Fibroblast of skin of left biceps (primary cell): ENCODE measurements around the gene TLE3.

Experiments
- DNase-seq, 2 experiments: peaks; one replicate each; pipeline ENCODE4 v3.0.0-alpha.2; 2013; ENCODE audit warnings: low read depth in 2 of 2

Gene TLE3

DNA sequence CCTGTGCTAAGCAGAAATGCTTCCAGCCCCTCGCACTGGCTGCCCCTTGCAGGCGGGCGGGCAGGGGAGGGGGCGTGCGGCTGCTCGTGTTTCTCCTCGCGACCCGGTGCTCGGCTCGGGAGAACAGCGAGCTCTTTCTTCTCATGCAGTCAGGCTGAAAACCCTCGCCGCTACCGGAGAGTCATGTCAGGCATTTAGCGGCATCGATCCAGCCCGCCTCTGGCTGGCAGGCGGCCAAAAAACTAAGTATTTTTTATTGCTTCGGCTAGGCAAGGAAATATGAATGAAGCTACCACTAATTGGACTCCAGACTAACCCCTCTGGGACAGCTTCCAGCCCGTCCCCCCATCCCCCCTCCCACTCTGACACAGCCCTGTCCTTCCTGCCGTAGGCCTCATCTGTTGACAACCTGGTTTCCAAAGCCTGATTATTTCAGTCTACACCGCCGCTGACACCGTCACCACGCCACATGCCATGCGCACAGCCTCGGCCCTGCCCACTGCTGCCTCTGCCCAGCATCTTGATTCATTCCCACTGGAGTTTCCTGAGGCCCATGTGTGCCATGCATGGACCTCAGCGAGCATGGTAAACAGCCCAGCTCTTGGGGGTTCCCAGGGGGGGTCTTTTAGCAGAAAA, 35.3 kb downstream of the TLE3 start:
- DNase-seq, result peak; percentile 95 to 97

DNA sequence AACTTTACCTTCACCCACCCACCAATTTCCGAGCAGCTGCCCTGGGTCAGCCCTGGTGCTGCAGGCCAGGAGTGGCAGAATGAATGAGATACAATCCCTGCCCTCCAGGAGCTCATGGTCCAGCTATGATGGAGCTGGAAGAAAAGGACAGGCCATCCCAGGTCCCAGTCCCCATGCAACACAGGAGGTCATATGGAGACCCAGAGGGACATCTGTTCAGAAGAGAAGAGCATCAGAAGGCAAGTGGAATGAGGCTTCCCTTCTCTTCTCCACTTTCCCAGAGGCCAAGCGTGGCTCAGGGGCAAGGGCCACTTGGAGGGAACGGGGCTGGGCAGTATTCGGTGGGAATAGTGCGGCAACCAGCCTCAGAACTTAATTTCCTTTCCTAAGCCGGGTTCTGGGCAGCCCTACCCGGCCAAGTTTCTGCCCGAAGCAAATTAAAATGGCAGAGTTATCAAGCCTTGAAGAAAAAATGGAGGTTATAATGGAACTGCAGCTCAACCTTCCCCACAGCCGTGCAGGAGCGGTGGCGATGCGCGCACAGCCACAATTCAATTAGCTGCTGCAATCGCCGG, 35.9 kb downstream of the TLE3 start:
- DNase-seq, result no peak

DNA sequence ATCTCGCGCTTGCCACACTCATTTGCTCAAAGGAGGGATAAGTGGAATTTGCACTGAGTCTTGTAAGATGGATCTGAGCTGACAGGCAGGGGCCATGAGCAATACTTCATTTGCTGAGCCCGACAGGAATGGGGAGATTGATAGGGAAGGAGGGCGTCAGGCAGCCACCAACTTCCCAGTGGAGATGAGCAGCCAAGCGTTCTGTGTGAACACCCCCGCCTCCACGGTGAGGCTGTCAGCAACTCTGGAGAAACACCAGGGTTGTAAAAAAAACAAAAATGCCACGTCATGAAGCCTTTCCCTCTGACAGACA, 36.8 kb downstream of the TLE3 start:
- no peak for DNase-seq

DNA sequence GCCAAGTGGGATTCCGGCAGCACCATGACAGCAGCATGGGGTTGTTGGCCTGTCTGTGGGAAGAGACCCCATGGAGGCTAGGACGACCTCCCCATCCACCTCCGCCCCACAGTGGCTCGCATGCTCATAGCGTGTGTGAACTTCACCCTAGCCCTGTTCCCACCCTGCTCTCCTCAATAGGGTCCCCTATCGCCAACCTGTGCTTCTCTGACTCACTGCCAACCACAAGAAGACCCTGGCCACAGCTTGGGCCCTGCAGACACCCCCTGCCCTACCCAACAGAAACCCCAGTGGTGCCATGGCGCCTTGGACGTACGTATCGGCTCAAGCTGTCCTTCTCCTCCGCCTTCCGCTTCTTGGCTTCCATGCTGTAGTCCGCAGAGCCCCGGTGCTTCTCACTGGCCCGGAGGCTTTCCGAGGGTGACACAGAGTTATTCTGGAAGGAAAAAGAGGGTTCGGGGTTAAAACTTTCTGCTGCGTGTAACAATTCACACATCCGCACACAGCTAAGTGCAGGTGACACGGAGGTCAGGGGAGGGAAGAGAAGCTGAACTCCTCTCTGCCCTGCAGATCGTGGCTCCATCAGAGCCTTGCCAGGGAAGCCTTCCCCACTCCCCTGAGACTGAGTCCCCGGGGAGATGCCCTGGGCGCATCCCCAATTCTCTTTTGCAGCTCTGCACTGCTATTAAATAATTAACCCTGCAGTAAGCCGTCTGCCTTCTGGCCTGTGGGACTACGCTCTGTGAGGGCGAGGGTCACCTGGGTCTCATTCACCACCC, 37.3 kb downstream of the TLE3 start:
- DNase-seq, result no peak

DNA sequence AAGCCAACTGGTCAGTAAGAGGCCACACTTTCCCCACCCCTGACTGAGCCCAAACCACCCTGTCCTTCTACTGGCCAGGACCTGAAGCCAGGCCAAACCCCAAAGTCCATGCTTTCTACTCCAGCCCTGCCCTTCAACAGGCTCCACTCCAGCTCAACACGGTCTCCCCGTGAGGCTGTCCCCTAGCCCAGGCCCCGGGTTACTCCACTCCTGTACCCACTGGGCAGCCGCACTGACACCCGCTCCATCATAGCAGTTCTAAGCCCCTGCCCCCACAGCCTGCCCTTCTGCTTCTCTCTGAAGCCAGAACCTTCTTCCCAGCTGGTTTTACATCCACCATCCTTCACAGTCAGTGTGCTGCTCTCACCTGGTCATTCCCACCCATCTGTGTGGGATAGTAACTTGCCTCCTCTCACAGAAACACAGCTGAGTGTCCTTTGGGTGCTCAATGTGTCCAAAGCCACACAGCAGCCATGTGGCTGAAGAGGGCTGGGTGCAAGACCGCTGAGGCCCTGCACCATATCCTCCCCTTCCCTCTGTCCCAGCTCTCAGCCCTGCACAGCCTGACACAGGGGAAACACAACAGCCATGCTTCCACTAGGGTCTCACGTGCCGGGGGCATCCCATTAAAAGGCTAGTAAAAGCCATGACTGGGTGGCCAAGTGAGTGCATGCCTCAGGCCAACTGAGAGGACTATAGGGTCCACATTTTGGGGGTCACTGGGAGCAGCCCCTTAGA, 38.1 kb downstream of the TLE3 start:
- DNase-seq, result no peak

DNA sequence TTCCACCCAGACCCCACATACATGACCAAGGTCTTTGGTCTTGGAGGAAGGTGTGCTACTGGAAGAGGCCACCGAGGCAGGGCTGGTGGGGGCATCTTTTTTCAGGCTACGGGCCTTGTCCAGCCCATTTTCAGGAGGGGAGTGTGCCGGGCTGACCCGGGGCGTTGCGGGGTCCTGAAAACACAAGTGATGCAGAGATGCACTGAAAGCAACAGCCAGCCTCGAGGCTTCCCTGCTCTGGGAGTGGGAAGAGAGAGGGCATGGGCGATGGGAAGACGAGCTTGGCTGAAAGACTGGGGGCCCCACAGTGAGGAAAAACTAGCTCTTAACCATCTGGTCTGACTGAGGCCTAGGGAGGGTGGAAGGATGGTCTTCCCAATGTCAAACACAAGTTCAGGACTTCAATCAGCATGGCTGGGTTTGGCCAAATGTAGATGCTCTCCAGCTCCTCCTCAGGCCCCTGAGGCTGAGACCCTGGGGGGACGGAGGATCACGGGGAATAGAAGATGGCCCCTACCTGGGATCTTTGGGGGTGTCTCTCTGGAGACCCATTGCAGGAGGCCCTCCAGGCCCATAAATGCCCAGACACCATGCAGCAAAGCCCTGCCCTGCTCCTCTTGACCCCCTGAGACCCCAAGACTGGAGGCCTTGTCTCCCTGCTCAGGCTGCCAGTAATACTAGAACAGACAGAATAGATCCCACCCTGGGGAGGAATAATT, 38.9 kb downstream of the TLE3 start:
- DNase-seq, result no peak

DNA sequence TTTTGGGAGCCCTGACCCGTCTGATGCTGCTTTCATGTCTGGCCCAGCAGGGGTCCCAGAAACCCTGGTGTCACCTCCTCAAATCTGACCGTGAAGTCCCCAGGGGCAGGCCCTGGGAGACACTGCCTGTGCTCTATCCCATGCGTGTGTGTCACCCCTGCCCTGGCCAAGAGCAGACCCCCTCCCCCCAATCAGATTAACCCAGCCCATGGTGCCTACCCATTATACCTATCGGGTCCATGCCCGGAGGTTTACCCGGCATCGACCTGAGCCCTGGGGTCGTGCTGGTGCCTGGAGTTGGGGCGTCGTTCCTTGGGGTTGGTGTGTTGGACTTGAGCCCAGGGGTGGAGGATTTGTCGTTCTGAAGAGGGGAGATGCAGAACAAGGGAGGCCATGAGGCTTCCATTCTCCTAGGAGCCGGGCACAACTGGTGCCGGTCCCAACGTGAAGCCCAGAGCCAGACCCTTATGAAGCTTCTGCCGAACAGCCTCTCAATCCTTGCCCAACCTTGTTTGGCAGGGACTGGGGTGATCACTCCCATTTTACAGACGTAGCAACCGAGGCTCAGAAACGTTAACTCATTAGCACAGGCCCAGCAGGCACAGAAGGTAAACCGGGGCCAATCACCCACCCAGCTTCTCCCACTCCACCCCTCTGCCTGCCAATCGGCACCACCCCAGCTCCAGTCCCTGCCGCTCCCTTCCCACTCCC, 39.6 kb downstream of the TLE3 start:
- no peak for DNase-seq

DNA sequence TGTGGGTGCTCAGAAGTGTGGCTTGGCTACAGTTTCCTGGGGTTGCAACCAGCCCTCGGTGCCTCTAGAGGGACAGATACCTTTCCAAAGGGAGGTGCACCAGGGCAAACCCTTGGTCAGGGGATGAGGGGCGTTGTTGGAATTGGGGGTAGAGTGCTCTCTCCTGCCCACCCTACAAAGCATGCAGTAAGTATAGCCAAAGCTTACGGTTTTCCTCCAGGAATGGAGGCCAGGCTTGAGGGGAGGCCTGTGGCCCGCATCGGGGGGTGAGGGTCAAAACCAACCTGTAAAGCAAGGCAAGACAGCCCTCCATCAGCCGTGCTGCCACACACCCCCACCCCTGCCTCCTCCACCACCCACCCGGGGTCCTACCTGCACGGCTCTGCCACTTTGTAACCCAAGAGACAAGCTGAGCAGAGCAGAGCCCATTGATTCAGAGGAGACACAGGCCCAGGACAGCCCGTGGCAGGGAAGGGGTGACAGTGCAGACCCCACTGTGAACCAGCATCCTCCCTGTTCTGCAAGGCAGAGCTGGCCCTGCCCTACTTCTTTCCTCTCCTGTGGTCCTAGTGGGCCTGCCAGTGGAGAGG, 41.5 kb downstream of the TLE3 start:
- no peak for DNase-seq

DNA sequence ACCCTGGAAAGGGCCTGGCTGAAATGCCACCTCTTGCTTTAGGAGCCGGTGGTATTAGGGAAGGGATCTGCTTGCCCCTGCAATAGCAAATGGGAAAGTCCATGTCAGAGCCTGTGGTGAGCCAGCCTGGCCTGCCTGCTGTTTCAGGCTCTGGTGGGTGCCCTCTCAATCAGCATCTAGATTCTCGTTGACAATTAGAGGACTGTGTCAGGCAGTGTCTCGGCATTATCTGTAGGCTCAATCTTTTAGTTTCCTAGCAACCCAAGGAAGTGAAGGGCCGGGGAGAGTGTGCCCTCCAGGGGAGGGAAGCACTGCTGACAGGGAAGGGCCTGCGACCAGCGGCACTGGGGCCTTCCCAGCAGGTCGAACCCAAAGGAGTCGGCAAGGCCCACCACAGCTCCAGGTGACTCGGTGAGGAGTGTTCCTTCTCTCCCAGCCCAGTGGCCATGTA, 42.1 kb downstream of the TLE3 start:
- no peak for DNase-seq

DNA sequence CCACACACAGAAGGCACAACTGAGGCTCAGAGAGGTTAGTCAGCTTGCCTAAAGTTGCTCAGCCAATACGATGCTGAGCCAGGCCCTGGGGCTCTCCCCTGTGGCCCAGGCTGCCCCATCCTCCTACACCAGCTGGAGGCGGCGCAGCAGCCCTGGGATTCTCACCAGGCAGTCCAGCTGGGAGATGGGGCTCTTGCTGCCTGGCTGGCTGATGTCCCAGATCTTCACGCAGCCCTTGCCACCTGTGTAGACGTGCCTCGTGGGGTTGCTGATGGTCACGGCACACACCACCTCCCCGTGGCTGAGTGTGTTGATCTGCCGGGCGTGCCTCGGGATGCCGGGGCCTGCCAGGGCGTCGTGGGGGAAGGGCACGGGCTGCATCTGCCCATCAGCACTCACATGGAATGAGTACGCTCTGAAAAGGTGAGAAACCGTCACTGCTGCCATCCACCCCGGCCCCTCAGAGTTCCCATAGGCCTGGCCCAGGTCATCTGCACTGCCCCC, 42.8 kb downstream of the TLE3 start:
- DNase-seq, result no peak

DNA sequence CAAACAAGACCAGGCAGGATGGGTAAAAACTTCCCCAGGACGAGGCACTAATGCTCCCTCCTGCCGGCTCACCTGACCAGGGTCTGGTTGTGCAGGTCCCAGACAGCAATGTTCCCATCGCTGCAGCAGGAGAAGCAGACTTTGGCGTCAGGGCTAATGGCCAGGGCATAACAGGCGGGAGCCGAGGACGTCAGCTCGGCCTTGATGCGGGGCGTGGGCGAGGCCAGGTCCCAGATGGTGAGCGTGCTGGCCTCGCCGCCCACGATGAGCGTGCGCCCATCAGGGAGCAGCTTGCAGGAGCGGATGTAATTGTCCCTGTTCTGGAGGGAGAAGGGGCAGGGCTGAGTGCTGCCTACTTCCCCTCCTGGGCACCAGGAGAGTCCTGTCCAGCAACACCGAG, 43.4 kb downstream of the TLE3 start:
- no peak for DNase-seq

DNA sequence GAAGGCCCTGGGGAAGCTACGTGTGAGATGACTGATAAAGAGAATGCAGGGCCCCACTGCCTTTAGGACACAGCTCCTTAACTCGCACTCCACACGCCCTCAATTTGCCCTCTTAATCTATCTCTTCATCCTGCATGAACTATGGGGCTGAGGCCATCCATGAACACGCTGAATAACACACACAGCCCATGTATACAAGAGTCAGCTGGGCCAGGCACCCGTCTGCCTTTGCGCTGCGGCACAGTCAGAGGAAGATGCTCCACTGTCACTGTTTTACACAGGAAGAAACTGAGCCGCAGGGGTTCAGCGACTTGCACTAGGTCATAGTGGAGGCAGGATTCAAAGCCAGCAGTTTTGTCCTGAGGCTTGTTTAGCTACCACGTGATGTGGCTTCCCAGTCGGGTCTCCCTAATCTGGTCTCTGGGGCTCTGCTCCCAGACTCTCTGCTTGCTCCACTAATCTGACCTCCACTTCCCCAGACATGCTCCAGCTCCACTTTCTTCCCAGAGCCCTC, 43.9 kb downstream of the TLE3 start:
- no peak for DNase-seq

DNA sequence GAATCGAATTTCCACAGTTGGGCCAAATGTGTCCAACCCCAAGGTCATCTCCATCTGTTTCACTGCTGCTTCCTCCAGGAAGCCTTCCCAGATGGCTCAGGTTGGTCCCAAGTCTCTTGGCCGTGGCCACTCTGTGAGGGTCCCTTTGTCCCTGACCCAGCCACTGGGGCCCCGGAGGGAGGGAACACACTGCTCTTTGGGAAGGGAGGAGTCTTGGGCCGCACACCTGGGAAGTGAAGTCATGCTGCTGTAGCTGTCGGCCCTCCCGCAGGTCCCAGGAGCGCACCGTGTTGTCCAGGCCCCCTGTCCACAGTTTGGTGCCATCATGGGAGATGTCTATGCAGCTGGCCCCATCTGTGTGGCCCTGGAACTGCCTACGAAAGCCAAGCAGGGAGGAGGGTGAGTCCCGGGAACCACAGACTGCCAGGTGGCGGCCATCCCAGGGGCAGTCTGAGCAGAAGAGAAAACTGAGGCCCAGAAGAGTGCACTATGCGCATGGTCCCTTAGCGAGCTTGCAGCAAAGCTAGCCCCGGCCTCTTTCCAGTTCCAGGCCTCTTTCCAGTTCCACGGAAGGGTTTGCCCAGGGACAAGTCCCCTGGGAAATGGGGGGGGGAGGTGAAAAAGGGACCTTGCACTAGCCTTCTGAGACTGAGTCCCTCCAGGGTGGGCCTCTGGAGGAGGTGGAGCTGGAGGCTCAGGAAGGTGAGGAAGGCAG, 44.6 kb downstream of the TLE3 start:
- DNase-seq, result no peak

DNA sequence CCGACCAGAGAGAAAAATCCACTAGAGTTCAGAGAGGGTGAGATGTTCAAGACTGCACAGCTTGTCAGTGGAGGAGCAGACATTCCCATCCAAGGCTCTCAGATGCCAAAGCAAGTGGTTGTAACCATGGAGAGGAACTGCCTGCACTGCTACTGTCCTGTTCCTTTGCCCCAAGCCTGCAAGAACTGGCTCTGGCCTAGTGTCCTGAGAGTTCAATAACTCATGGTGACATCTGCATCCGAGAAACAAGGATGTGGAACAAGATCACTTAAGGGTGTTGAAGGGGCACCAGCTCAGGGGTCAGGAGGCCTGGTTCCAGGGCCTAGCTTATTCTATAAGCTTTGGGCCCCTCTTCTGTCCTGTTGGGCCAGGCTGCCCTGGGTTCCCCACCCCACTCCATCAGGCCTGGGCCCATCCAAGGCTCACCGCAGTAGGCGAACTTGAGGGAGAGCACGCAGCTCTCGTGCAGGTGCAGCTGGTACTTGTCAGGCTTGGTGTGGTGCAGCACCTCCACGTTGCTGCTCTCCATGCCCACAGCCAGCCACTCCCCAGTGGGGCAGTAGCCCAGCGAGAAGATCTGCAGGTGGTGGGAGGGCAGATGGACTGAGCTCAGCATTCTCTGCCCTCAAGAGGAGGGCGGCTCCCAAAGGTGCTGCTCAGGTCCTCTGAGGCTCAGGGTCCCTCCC, 45.6 kb downstream of the TLE3 start:
- no peak for DNase-seq

DNA sequence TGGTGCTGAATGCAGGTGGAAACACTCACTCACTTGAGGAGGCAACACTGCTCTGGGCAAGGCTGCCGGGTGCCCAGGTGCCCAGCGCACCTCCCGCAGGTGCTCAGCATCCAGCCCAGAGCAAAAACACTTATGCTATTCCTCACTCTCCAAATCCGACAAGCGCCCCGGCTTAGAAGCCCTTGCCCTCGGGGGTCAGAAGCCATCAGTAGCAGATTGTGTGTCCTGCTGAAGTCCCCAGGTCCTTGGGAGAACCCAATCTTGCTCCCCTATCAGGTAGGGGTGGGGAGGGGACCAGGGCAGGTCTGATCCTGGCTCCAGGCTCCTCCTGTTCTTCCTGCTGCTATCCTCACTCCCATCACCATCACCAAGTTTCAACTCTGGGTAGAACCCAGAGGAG, 46.7 kb downstream of the TLE3 start:
- DNase-seq, result no peak

DNA sequence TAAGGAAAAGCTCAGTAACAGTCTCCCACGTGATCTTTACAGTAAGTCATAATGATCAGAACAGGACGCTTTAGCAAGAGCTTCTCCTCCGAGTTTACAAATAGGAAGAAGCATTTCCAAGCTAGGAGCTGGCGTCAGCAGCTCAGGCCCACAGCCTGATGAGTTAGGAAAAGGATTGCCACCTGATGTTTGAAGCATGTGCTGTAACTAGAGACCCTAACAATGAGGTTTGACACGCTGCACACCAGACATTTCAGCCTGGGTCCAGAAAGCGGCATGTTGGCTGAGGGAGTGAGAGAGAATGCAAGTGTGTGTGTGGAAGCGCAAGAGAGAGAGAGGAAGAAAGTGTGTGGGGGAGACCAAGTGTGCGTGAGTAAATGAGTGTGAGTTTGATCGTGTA, 47.3 kb downstream of the TLE3 start:
- no peak for DNase-seq

DNA sequence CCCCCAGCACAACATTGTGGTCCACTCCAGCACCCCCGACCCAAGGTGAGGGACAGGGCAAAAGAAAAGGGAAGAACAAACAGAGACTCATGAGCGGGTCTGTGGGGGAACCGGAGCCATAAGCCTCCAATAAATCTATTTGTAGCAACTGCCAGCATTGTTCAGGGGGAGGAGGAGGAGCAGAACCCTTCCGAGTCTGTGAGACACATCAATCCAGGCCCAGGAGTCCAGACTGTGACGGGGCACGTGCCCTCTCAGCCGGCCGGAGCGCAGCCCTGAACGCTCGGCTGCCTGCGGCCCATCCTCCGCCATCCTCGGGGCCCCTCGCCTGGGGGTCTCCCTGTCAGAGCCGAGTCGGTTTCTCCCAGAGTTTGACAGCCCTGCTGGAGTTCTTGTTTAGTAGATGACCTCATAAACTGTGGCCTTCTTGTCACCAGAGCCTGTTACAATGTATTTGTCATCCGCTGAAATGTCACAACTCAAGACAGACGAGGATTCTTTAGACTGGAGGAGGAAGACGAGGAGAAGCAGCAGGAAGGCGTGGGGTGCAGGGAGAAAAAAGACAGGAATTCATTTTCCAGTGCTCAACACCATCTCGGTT, 47.9 kb downstream of the TLE3 start:
- no peak for DNase-seq

DNA sequence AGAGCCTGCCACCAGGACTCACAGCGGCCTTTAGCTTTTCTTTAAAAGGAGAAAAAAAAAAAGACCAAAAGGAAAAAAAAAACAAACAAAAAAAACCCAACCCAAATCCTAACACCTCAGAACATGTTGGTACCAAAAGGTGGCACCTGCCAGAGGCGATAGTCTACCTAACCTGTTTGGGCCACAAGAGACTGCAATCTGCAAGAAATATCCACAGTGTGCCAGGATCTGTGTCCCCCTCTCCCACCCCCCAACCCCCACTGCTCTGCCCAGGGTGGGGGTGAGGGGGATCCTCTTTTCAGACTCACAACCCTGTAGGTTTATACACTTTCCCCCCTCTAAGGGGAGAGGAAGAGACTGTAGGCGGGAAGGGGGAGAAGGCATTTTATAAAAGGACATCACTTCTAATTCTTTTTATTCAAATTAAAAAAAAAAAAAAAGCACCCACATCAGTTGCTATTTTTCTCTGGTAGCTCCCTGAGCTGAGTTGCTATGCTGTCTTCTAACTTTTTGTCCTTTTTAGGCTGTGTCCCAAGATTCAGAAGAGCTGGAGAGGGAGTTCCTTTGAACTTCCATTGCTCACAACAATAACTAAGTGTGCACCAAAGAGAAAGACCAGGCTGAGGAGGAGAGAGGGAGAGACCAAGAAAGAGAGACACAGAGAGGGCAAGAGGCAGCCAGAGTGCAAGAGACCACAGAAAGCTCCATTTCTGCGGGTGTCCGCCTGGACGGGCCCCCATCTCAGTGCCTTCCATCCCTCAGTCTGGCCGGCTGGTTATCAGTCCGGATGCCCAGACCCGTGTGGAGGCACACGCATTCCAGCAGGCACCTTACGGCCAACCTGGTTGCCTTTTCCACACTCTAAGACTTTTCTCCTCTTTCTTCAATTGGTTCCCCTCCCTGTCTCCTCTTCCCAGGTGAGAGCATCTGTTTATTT, 48.9 kb downstream of the TLE3 start:
- DNase-seq, result no peak
